SU-DHL-6 (cell line): ENCODE data around the gene MYL9.

Experiments
- H2AFZ ChIP-seq: fragments of 200-600 bp; sonication (generic); 2 replicates; pipeline ENCODE4 v1.6.1; 2014; ENCODE audit warnings: low read depth, mild to moderate bottlenecking, moderate library complexity, mixed read lengths, antibody characterized with exemption, low read length; ENCODE audit not compliant: severe bottlenecking
- H3F3A ChIP-seq: fragments of 200-600 bp; shearing (Covaris generic); 2 replicates; pipeline ENCODE4 v1.6.0; 2016; ENCODE audit warnings: antibody characterized with exemption, mild to moderate bottlenecking; ENCODE audit not compliant: insufficient read depth
- H3K27ac ChIP-seq: fragments of 200-600 bp; sonication (generic); 2 replicates; pipeline ENCODE4 v1.5.1; 2016; ENCODE audit warnings: low read depth, mild to moderate bottlenecking, low read length, moderate library complexity, mixed read lengths
- H3K27me3 ChIP-seq: fragments of 200-600 bp; sonication (generic), shearing (Covaris generic); 2 replicates; pipeline ENCODE4 v1.6.0; 2014; ENCODE audit warnings: mild to moderate bottlenecking, low read length
- H3K36me3 ChIP-seq: fragments of 200-600 bp; sonication (generic); 2 replicates; pipeline ENCODE4 v1.6.1; 2014; ENCODE audit warnings: mild to moderate bottlenecking, low read length, mixed read lengths
- H3K4me2 ChIP-seq: fragments of 300-600, 200-600 bp; shearing (Covaris generic), sonication (generic); 2 replicates; pipeline ENCODE4 v1.6.0; 2014; ENCODE audit warnings: low read length, low read depth, mild to moderate bottlenecking; ENCODE audit not compliant: poor library complexity, severe bottlenecking
- H3K4me3 ChIP-seq: fragments of 200-600 bp; sonication (generic); 2 replicates; pipeline ENCODE4 v1.5.1; 2014; ENCODE audit warnings: antibody characterized with exemption, low read length, mild to moderate bottlenecking, mixed read lengths; ENCODE audit not compliant: insufficient read depth, poor library complexity, severe bottlenecking
- H3K79me2 ChIP-seq: fragments of 200-600 bp; sonication (generic); 2 replicates; pipeline ENCODE4 v1.6.1; 2014; ENCODE audit warnings: mild to moderate bottlenecking, low read length, moderate library complexity; ENCODE audit not compliant: insufficient read depth
- H3K9ac ChIP-seq: fragments of 200-600 bp; sonication (generic); 2 replicates; pipeline ENCODE4 v1.7.0; 2014; ENCODE audit warnings: mild to moderate bottlenecking, low read length
- H3K9me2 ChIP-seq: fragments of 200-600 bp; sonication (generic); replicated peaks from 2 replicates; pipeline ENCODE4 v1.6.1; 2014; ENCODE audit warnings: low read length; ENCODE audit not compliant: insufficient read depth
- H3K9me3 ChIP-seq: fragments of 200-600 bp; sonication (generic); 2 replicates; pipeline ENCODE4 v1.6.1; 2014; ENCODE audit warnings: low read length, mixed read lengths; ENCODE audit not compliant: insufficient read depth
- H4K20me1 ChIP-seq: fragments of 200-600 bp; sonication (generic); 2 replicates; pipeline ENCODE4 v1.6.1; 2014; ENCODE audit warnings: low read depth, mild to moderate bottlenecking, antibody characterized with exemption, low read length, moderate library complexity, mixed read lengths
- EZH2phosphoT487 ChIP-seq: fragments of 200-600 bp; sonication (generic), shearing (Covaris generic); conservative IDR thresholded peaks from 2 replicates; pipeline ENCODE4 v1.6.1; 2018; ENCODE audit warnings: mild to moderate bottlenecking, antibody characterized with exemption, low read length, moderate library complexity, mixed read lengths
- TF ChIP-seq, protein P1 (sequence below): fragments of 200-600 bp; sonication (generic); IDR thresholded peaks from one replicate; pipeline ENCODE4 v1.5.1; 2017; ENCODE audit warnings: antibody characterized with exemption, mild to moderate bottlenecking, low read length, moderate library complexity; ENCODE audit not compliant: insufficient read depth, poor library complexity, severe bottlenecking

MYL9 gene

DNA sequence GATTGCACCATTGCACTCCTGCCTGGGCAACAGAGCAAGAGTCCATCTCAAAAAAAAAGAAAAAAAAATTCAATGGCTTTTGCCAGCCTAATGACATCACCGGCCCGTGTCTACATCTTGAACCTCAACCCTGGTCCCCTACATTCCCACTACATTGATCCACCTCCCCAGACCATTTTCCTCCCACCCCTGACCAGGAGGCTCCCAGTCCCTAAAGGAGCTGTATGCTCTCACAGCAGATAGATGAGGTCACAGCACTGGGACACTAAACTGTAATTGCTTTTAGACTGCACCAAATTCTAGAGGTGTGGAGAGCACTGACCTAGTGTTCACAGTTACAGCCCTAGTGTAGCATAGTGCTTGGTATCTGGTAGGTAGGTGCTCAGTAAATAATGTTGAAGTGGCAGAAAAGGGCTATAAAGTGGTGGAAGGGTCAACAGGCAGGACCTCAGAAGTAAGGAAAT is 42.7 kb downstream of the MYL9 start:
- H3K27me3 ChIP-seq: no peaks in the 10 kb centered on the region
- no peaks in the 10 kb centered on the region for H3K9me3 ChIP-seq
- H3K9ac ChIP-seq: no peak overlapping the region
- no peak overlapping the region for H3K4me3 ChIP-seq
- no peaks in the 10 kb centered on the region for H4K20me1 ChIP-seq
- TF ChIP-seq, protein P1, sequence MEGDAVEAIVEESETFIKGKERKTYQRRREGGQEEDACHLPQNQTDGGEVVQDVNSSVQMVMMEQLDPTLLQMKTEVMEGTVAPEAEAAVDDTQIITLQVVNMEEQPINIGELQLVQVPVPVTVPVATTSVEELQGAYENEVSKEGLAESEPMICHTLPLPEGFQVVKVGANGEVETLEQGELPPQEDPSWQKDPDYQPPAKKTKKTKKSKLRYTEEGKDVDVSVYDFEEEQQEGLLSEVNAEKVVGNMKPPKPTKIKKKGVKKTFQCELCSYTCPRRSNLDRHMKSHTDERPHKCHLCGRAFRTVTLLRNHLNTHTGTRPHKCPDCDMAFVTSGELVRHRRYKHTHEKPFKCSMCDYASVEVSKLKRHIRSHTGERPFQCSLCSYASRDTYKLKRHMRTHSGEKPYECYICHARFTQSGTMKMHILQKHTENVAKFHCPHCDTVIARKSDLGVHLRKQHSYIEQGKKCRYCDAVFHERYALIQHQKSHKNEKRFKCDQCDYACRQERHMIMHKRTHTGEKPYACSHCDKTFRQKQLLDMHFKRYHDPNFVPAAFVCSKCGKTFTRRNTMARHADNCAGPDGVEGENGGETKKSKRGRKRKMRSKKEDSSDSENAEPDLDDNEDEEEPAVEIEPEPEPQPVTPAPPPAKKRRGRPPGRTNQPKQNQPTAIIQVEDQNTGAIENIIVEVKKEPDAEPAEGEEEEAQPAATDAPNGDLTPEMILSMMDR: no peak
- no peak for TF ChIP-seq EZH2phosphoT487
- H3F3A ChIP-seq: no peaks in the 10 kb centered on the region
- 0 out of 2 replicates have a peak, but pooled peaks cover 4% of the 10 kb centered on the region for H3K36me3 ChIP-seq
- no peak overlapping the region for H3K27ac ChIP-seq
- no peak overlapping the region for H2AFZ ChIP-seq
- no peak overlapping the region for H3K4me2 ChIP-seq
- no peaks in the 10 kb centered on the region; the same call in 1 of the 2 replicates for H3K79me2 ChIP-seq
- no peaks in the 10 kb centered on the region for H3K9me2 ChIP-seq

DNA sequence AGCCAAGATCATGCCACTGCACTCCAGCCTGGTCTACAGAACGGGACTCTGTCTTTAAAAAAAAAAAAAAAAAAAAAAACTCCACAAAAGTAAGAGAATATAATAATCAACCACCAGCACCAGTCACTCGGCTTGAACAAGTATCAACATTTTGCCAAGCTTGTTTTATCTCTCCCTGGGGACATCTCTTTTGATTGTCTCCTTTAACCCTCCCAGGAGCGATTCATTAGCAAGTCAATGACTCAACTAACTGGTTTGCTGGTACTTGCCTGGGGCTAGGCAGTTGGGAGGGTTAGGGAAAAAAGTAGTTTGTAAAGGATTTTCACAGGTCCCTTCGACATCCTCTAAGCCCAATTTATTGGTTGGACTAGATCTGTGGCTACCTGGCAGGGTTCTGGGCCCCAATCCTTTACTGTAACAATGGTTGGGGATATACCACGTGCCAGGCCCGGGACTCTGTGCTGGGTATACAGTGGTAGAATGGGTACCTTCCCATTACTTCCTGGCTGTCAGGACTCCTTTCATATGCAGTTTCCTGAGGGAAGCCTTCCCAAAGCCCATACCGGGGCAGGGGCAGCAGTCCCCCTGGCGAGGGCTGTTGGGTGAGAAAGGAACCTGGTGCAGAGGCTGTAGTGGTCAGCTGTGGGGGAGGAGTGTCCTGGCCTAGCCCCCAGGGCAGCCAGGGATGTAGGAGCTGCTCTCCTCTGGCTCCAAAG is 44.2 kb downstream of the MYL9 start:
- TF ChIP-seq, protein P1: no peak
- H3K4me2 ChIP-seq: no peak overlapping the region
- H2AFZ ChIP-seq: no peak overlapping the region
- no peaks in the 10 kb centered on the region for H3F3A ChIP-seq
- no peak overlapping the region for H3K27ac ChIP-seq
- H3K4me3 ChIP-seq: no peak overlapping the region
- H4K20me1 ChIP-seq: no peaks in the 10 kb centered on the region
- 0 out of 2 replicates have a peak, but pooled peaks cover 4% of the 10 kb centered on the region for H3K36me3 ChIP-seq
- H3K27me3 ChIP-seq: no peaks in the 10 kb centered on the region
- no peaks in the 10 kb centered on the region for H3K79me2 ChIP-seq
- no peaks in the 10 kb centered on the region for H3K9me3 ChIP-seq
- H3K9me2 ChIP-seq: no peaks in the 10 kb centered on the region
- H3K9ac ChIP-seq: no peak overlapping the region

DNA sequence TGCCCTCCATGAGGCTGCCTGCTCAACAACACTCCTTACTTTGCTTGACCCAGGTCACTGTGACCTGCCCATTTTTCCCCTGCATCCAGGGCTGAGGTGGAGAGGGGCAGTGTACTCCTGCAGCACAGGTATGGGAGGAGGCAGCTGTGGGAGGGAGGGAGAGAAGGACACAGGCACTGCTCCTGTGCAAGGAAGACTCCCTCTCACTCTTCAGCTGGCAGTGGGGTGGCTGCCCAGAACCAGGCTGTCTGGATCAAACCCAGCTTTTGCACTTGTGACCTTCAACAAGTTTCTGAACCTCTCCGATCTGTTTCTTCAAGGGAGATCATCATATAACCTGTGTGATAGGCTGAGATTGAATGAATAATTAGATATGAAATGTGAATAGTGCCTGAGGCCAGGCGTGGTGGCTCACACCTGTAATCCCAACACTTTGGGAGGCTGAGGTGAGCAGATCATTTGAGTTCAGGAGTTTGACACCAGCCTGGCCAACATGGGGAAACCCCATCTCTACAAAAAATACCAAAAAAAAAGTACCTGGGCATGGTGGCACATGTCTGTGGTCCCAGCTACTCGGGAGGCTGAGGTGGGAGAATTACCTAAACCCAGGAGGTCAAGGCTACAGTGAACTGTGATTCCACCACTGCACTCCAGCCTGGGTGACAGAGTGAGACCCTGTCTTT is 46.2 kb downstream of the MYL9 start:
- Histone ChIP-seq H3K9me2 (no peaks in the 10 kb centered on the region), H3K27ac (no peak overlapping the region), H3K9me3 (no peaks in the 10 kb centered on the region), H4K20me1 (no peaks in the 10 kb centered on the region), H3K79me2 (no peaks in the 10 kb centered on the region), H3K9ac (no peak overlapping the region), H3K4me2 (no peak overlapping the region), H3K4me3 (no peak overlapping the region), H3K36me3 (no peaks in the 10 kb centered on the region), H3K27me3 (no peaks in the 10 kb centered on the region), H2AFZ (no peak overlapping the region), H3F3A (0 out of 2 replicates have a peak, but pooled peaks cover 10% of the 10 kb centered on the region)
- TF ChIP-seq, protein P1: no peak
- no peak for TF ChIP-seq EZH2phosphoT487
